HEK293 (cell line): ENCODE data around the gene NCR3LG1.
A peak's percentile ranks its signal among the peaks of the same experiment; 100 is the strongest.

ENCODE experiments used
- CTCF ChIA-PET: fragments of 350-600 bp; formaldehyde crosslinking; extraction: SDS; loops from one replicate; lab custom pipeline; 2021; ENCODE audit warnings: antibody characterized with exemption; lab: Yijun Ruan, JAX
- POLR2A ChIA-PET: fragments of 300-600 bp; formaldehyde crosslinking; extraction: SDS; loops from one replicate; lab custom pipeline; 2020; ENCODE audit warnings: antibody characterized with exemption, inconsistent platforms; lab: Yijun Ruan, JAX
- H3K27ac ChIP-seq: fragments of 200-500 bp; sonication (Bioruptor generic); 2 replicates; pipeline ENCODE4 v1.5.1; 2014; ENCODE audit warnings: low read depth, low read length, control low read depth, inconsistent platforms; ENCODE audit errors: extremely low read depth
- H3K36me3 ChIP-seq, 2 experiments: fragments of 200-500 bp in 1 of 2; sonication (Bioruptor generic) in 1 of 2; 1 replicate in 1 of 2; 2 replicates in 1 of 2; pipeline ENCODE4 v1.5.1; 2014 to 2017; ENCODE audit warnings: inconsistent platforms in 2 of 2, low read length in 2 of 2; ENCODE audit not compliant: control insufficient read depth in 2 of 2, insufficient read depth in 1 of 2
- H3K4me1 ChIP-seq: fragments of 200-500 bp; sonication (Bioruptor generic); 2 replicates; pipeline ENCODE4 v1.5.1; 2014; ENCODE audit warnings: mild to moderate bottlenecking, low read length, inconsistent platforms; ENCODE audit not compliant: control insufficient read depth, insufficient read depth
- H3K4me3 ChIP-seq: 2 replicates; pipeline ENCODE4 v1.5.1; 2011; ENCODE audit warnings: low read depth, mild to moderate bottlenecking, control low read depth, low read length, moderate library complexity
- H3K9me3 ChIP-seq: fragments of 200-500 bp; sonication (Bioruptor generic); 2 replicates; pipeline ENCODE4 v1.5.1; 2014; ENCODE audit warnings: low read depth, low read length, inconsistent platforms; ENCODE audit not compliant: control insufficient read depth, insufficient read depth
- TRIM28 ChIP-seq: IDR thresholded peaks from 2 replicates; pipeline ENCODE4 v1.6.1; 2011; ENCODE audit warnings: low read length, control low read depth, borderline replicate concordance
- ZBTB7A ChIP-seq: fragments of 450-650 bp; formaldehyde crosslinking; IDR thresholded peaks from 2 replicates; pipeline ENCODE4 v1.5.1; 2016; ENCODE audit warnings: low read depth, missing biosample characterization, missing genetic modification characterization
- ZFP3 ChIP-seq: fragments of 450-650 bp; formaldehyde crosslinking; IDR thresholded peaks from 2 replicates; pipeline ENCODE4 v1.5.1; 2016; ENCODE audit warnings: low read depth, missing biosample characterization, missing genetic modification characterization
- ZNF114 ChIP-seq: fragments of 450-650 bp; formaldehyde crosslinking; IDR thresholded peaks from 2 replicates; pipeline ENCODE4 v1.5.0; 2017; ENCODE audit warnings: missing biosample characterization, missing genetic modification characterization
- ZNF175 ChIP-seq: fragments of 450-650 bp; formaldehyde crosslinking; IDR thresholded peaks from 2 replicates; pipeline ENCODE4 v1.5.1; 2016; ENCODE audit warnings: missing biosample characterization, missing genetic modification characterization
- ZNF510 ChIP-seq: fragments of 450-650 bp; formaldehyde crosslinking; IDR thresholded peaks from 2 replicates; pipeline ENCODE4 v1.5.1; 2018; ENCODE audit warnings: mild to moderate bottlenecking, missing genetic modification characterization, missing biosample characterization; ENCODE audit not compliant: insufficient replicate concordance
- ZNF610 ChIP-seq: fragments of 450-650 bp; formaldehyde crosslinking; IDR thresholded peaks from 2 replicates; pipeline ENCODE4 v1.5.1; 2016; ENCODE audit warnings: missing biosample characterization, missing genetic modification characterization, borderline replicate concordance
- ZNF654 ChIP-seq: fragments of 450-650 bp; formaldehyde crosslinking; IDR thresholded peaks from 2 replicates; pipeline ENCODE4 v1.5.1; 2016; ENCODE audit warnings: low read depth, missing biosample characterization, missing genetic modification characterization
- ZNF670 ChIP-seq: fragments of 450-650 bp; formaldehyde crosslinking; IDR thresholded peaks from 2 replicates; pipeline ENCODE4 v1.5.1; 2016; ENCODE audit warnings: missing biosample characterization, missing genetic modification characterization, low read depth
- ZNF76 ChIP-seq: fragments of 450-650 bp; formaldehyde crosslinking; IDR thresholded peaks from 2 replicates; pipeline ENCODE4; 2016; ENCODE audit warnings: low read depth, missing biosample characterization, missing genetic modification characterization, borderline replicate concordance
- ZNF830 ChIP-seq: fragments of 450-650 bp; IDR thresholded peaks from 2 replicates; pipeline ENCODE4 v1.5.0; 2018; ENCODE audit warnings: missing biosample characterization, missing genetic modification characterization, low read depth, mild to moderate bottlenecking, moderate library complexity
- TF ChIP-seq, protein P1 (sequence below): fragments of 450-650 bp; formaldehyde crosslinking; IDR thresholded peaks from 2 replicates; pipeline ENCODE4 v1.5.1; 2017; ENCODE audit warnings: missing biosample characterization, mild to moderate bottlenecking, missing genetic modification characterization, moderate library complexity
- TF ChIP-seq, protein P2 (sequence below): fragments of 450-650 bp; formaldehyde crosslinking; IDR thresholded peaks from 2 replicates; pipeline ENCODE4 v1.5.1; 2016; ENCODE audit warnings: missing biosample characterization, missing genetic modification characterization
- TF ChIP-seq, protein P3 (sequence below): fragments of 450-650 bp; formaldehyde crosslinking; IDR thresholded peaks from 2 replicates; pipeline ENCODE4 v1.5.1; 2016; ENCODE audit warnings: missing biosample characterization, missing genetic modification characterization
- TF ChIP-seq, protein P4 (sequence below): fragments of 450-650 bp; formaldehyde crosslinking; IDR thresholded peaks from 2 replicates; pipeline ENCODE4 v1.5.1; 2016; ENCODE audit warnings: missing biosample characterization, missing genetic modification characterization, borderline replicate concordance

NCR3LG1 gene

DNA sequence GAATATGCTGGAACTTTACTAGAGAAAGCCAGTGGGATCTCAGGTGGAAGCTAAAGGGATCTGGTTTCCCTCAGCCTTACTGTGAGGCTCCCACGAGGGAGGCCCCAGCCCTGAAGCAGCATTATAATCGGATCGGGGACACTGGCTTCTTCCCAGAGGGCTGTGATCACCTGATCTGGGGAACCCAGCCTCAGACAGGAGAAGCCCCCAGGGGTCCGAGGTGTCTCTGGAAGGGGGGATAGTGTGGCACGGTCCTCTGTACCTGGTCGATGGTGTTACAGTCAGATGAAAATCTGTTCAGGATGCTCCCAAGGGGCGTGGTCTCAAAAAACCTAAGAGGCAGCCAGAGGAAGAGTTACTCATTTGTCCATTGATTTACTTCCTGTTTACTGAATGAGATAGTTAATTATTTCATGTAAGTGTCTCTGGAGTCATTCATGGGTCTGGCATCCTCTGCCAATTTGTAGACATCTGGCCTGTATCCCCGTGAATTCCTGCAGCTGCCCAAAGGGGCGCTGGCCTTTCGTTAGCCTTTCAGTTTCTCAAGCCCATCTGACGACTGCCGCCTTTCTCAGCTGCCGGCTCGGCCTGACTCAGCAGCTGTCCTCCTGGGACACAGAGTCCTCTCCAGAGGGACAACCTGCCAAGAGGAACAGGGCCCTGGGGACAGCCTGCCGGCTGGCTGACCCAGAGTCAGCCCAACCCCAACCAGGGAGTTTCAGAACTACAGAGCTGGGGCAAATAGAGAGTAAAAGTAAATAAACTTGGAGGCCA lies 53.8 kb downstream of the NCR3LG1 start:
- peak overlapping the region; percentile 40; the same call in 1 of the 2 replicates for H3K27ac ChIP-seq
- TF ChIP-seq ZNF76 (tag by site-specific recombination) (no peak), ZNF114 (tag by site-specific recombination) (no peak), ZNF670 (tag by site-specific recombination) (no peak)
- TF ChIP-seq, protein P1, sequence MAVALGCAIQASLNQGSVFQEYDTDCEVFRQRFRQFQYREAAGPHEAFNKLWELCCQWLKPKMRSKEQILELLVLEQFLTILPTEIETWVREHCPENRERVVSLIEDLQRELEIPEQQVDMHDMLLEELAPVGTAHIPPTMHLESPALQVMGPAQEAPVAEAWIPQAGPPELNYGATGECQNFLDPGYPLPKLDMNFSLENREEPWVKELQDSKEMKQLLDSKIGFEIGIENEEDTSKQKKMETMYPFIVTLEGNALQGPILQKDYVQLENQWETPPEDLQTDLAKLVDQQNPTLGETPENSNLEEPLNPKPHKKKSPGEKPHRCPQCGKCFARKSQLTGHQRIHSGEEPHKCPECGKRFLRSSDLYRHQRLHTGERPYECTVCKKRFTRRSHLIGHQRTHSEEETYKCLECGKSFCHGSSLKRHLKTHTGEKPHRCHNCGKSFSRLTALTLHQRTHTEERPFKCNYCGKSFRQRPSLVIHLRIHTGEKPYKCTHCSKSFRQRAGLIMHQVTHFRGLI (tag by site-specific recombination) = peak; percentile 76
- TF ChIP-seq, protein P2, sequence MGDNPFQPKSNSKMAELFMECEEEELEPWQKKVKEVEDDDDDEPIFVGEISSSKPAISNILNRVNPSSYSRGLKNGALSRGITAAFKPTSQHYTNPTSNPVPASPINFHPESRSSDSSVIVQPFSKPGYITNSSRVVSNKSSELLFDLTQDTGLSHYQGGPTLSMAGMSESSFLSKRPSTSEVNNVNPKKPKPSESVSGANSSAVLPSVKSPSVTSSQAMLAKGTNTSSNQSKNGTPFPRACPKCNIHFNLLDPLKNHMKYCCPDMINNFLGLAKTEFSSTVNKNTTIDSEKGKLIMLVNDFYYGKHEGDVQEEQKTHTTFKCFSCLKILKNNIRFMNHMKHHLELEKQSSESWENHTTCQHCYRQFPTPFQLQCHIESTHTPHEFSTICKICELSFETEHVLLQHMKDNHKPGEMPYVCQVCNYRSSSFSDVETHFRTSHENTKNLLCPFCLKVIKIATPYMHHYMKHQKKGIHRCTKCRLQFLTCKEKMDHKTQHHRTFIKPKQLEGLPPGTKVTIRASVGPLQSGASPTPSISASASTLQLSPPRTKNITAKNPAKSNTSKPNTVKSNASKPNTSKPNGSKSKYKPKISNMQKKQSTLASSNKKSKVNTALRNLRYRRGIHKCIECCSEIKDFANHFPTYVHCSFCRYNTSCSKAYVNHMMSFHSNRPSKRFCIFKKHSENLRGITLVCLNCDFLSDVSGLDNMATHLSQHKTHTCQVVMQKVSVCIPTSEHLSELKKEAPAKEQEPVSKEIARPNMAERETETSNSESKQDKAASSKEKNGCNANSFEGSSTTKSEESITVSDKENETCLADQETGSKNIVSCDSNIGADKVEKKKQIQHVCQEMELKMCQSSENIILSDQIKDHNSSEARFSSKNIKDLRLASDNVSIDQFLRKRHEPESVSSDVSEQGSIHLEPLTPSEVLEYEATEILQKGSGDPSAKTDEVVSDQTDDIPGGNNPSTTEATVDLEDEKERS = no peak
- no peaks in the 10 kb centered on the region for H3K9me3 ChIP-seq
- no peaks in the 10 kb centered on the region for H3K36me3 ChIP-seq
- H3K4me3 ChIP-seq = no peak overlapping the region
- H3K4me1 ChIP-seq = peaks cover 5% of the 10 kb centered on the region; the same call in 1 of the 2 replicates
- POLR2A ChIA-PET = interaction anchor here (0.6 kb wide), 1 partner anchor 328 kb away, joined by 4 read pairs; the partner anchor contains the start of gene RPS13
- CTCF ChIA-PET = interaction anchor here (0.6 to 1.5 kb wide), 4 partner anchors 9 to 103 kb away, joined by 3 to 7 read pairs (median 3); partner anchors contain the start of gene KCNJ11

DNA sequence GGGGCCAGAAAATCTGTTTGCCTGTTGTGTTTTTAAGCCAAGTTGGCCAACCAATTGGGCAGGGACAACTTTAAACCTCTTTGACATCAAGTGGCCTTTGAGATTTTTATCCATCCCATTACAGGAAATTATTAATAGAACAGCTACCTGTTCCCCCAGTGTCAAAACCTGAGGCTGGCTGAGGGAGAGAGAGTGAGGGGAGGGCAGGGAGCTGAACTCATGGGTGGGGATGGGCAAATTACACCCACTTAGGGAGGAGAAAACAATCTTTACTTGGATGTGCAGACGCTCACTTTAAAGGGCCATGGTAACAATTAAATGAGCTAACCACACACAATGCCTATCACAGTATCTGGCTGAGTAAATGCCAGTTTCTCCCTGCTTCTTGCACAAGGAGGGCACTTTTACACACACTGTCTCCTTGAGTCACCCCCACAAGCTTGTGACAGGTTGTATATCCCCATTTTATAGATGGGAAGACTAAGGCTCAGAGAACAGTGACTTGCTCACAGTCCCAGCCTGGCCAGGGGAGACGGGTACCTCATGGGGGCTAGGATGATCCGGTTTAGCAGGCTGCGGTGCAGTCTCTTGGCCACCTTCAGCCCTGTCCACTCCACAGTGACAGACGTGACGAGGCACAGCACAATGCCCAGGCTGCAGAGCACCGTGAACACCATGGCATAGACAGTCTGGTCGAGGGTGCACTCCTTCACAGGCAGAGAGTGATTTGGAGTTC lies 54.6 kb downstream of the NCR3LG1 start:
- Histone ChIP-seq H3K27ac (peak overlapping the region; percentile 40; the same call in 1 of the 2 replicates), H3K36me3 (no peaks in the 10 kb centered on the region), H3K9me3 (no peaks in the 10 kb centered on the region), H3K4me1 (peaks cover 5% of the 10 kb centered on the region; the same call in 1 of the 2 replicates), H3K4me3 (no peak overlapping the region)
- ChIA-PET POLR2A (interaction anchor here (0.6 kb wide), 1 partner anchor 329 kb away, joined by 4 read pairs; the partner anchor contains the start of gene RPS13), CTCF (interaction anchor here (0.9 to 1.5 kb wide), 3 partner anchors 10 to 102 kb away, joined by 3 to 7 read pairs (median 3); partner anchors contain the start of gene KCNJ11)
- TF ChIP-seq, protein P3, sequence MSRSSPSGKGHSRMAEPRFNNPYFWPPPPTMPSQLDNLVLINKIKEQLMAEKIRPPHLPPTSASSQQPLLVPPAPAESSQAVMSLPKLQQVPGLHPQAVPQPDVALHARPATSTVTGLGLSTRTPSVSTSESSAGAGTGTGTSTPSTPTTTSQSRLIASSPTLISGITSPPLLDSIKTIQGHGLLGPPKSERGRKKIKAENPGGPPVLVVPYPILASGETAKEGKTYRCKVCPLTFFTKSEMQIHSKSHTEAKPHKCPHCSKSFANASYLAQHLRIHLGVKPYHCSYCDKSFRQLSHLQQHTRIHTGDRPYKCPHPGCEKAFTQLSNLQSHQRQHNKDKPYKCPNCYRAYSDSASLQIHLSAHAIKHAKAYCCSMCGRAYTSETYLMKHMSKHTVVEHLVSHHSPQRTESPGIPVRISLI (tag by site-specific recombination) = no peak
- TF ChIP-seq ZFP3 (tag by site-specific recombination) (no peak), ZNF654 (tag by site-specific recombination) (no peak), ZNF175 (tag by site-specific recombination) (no peak), ZNF830 (tag by site-specific recombination) (no peak), TRIM28 (no peak), ZNF510 (tag by site-specific recombination) (no peak), ZNF76 (tag by site-specific recombination) (no peak), ZBTB7A (tag by site-specific recombination) (no peak), ZNF610 (tag by site-specific recombination) (no peak)
- TF ChIP-seq, protein P4, sequence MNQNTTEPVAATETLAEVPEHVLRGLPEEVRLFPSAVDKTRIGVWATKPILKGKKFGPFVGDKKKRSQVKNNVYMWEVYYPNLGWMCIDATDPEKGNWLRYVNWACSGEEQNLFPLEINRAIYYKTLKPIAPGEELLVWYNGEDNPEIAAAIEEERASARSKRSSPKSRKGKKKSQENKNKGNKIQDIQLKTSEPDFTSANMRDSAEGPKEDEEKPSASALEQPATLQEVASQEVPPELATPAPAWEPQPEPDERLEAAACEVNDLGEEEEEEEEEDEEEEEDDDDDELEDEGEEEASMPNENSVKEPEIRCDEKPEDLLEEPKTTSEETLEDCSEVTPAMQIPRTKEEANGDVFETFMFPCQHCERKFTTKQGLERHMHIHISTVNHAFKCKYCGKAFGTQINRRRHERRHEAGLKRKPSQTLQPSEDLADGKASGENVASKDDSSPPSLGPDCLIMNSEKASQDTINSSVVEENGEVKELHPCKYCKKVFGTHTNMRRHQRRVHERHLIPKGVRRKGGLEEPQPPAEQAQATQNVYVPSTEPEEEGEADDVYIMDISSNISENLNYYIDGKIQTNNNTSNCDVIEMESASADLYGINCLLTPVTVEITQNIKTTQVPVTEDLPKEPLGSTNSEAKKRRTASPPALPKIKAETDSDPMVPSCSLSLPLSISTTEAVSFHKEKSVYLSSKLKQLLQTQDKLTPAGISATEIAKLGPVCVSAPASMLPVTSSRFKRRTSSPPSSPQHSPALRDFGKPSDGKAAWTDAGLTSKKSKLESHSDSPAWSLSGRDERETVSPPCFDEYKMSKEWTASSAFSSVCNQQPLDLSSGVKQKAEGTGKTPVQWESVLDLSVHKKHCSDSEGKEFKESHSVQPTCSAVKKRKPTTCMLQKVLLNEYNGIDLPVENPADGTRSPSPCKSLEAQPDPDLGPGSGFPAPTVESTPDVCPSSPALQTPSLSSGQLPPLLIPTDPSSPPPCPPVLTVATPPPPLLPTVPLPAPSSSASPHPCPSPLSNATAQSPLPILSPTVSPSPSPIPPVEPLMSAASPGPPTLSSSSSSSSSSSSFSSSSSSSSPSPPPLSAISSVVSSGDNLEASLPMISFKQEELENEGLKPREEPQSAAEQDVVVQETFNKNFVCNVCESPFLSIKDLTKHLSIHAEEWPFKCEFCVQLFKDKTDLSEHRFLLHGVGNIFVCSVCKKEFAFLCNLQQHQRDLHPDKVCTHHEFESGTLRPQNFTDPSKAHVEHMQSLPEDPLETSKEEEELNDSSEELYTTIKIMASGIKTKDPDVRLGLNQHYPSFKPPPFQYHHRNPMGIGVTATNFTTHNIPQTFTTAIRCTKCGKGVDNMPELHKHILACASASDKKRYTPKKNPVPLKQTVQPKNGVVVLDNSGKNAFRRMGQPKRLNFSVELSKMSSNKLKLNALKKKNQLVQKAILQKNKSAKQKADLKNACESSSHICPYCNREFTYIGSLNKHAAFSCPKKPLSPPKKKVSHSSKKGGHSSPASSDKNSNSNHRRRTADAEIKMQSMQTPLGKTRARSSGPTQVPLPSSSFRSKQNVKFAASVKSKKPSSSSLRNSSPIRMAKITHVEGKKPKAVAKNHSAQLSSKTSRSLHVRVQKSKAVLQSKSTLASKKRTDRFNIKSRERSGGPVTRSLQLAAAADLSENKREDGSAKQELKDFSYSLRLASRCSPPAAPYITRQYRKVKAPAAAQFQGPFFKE (tag by site-specific recombination) = no peak
